ENCODE results near the gene FOXO1. TPM values are rescaled to one million over a fixed set of nuclear protein-coding genes. Genes with fewer than 3 reads are reported as not detected.
A peak's percentile ranks its signal among the peaks of the same experiment; 100 is the strongest.

Gene FOXO1
- total and polyA plus RNA-seq, 2 donors (not counting 1 experiment from before 2014, with no cell fraction given): 1.9 to 2.5 TPM

DNA sequence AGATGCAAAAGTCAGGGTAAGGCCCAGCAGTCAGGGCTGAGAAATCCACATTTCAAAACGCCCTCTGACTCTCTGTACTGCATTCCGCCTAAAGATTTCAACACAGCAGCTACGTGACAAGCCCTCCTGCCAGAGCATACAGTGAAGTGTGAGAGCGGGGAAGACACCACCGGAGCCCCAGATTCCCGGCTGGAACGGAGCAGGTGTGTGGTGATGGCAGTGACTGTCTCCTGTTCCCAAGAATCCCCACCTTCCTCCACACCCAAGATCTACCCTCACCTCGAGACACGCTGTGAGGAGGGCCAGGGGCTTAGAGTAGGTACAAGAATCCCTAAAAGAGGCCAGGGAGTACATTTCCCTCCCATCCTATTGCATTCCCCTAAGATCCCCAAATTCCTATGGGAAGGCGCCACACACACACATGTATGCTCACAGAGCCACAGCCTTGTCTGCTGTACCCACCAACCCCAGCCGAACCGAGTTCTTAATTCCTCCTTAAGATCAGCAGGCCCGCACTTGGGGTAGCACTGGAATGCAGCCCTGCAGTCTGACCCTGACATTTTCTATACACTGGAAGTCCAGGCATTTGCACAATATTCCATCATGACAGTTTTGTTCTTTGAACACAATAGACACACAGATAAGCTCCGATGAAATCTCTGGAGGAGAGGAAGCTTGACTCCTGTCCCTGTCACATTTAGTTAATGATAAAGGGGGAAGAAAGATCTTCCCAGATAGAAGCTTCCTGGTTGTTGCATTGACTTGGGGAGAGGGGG lies 102.9 kb downstream of the FOXO1 start:
- no peaks in the 10 kb centered on the region for H3K27me3 ChIP-seq (ENCODE audit: control insufficient read depth, insufficient read depth, low read length)
- no peaks in the 10 kb centered on the region for H3K4me1 ChIP-seq (ENCODE audit: control insufficient read depth, extremely low read depth, insufficient read depth, low read length)
- no peaks in the 10 kb centered on the region for H3K79me2 ChIP-seq (ENCODE audit: control insufficient read depth, insufficient read depth, low read length)
- no peaks in the 10 kb centered on the region for H4K20me1 ChIP-seq (ENCODE audit: control insufficient read depth, extremely low read depth, insufficient read depth, low read length)
- H3K36me3 ChIP-seq (ENCODE audit: control insufficient read depth, insufficient read depth, low read length): no peaks in the 10 kb centered on the region
- no peak overlapping the region for H3K9ac ChIP-seq (ENCODE audit: insufficient read depth, low read length)
- H2AFZ ChIP-seq (ENCODE audit: low read length): no peak overlapping the region
- no peaks in the 10 kb centered on the region for H3K9me3 ChIP-seq (ENCODE audit: control insufficient read depth, insufficient read depth, low read depth, low read length)
- DNase-seq (ENCODE audit: low read depth in 2 of 2): peak in 1 of 2 donors; percentile 58
- no peak overlapping the region for H3K4me3 ChIP-seq (replicated peaks in 1 of 4; ENCODE audit: control extremely low read depth in 1 of 4, insufficient read depth in 1 of 4, low read depth in 3 of 4, low read length in 4 of 4)
- TF ChIP-seq EZH2 (IDR thresholded peaks at IDR 0.05; ENCODE audit: low read length, missing control alignments) (no peak), CTCF (conservative IDR thresholded peaks at IDR 0.05 in 1 of 2, IDR thresholded peaks at IDR 0.05 in 1 of 2; ENCODE audit: low read depth in 1 of 2, low read length in 2 of 2) (no peak)
- H3K4me2 ChIP-seq (ENCODE audit: extremely low read depth, insufficient read depth, low read length): no peak overlapping the region
- no peak overlapping the region for H3K27ac ChIP-seq (ENCODE audit: insufficient read depth, low read length)

- H3K9ac ChIP-seq (ENCODE audit: insufficient read depth, low read length): no peak overlapping the region
- no peaks in the 10 kb centered on the region for H3K27me3 ChIP-seq (ENCODE audit: control insufficient read depth, insufficient read depth, low read length)
- H3K4me1 ChIP-seq (ENCODE audit: control insufficient read depth, extremely low read depth, insufficient read depth, low read length): no peaks in the 10 kb centered on the region
- no peaks in the 10 kb centered on the region for H4K20me1 ChIP-seq (ENCODE audit: control insufficient read depth, extremely low read depth, insufficient read depth, low read length)
- H3K27ac ChIP-seq (ENCODE audit: insufficient read depth, low read length): no peak overlapping the region
- no peak overlapping the region for H3K4me3 ChIP-seq (replicated peaks in 1 of 4; ENCODE audit: control extremely low read depth in 1 of 4, insufficient read depth in 1 of 4, low read depth in 3 of 4, low read length in 4 of 4)
- DNase-seq (ENCODE audit: low read depth in 2 of 2): peak in 1 of 2 donors; percentile 43
- H3K79me2 ChIP-seq (ENCODE audit: control insufficient read depth, insufficient read depth, low read length): no peaks in the 10 kb centered on the region
- H3K4me2 ChIP-seq (ENCODE audit: extremely low read depth, insufficient read depth, low read length): no peak overlapping the region
- no peaks in the 10 kb centered on the region for H3K9me3 ChIP-seq (ENCODE audit: control insufficient read depth, insufficient read depth, low read depth, low read length)
- no peaks in the 10 kb centered on the region for H3K36me3 ChIP-seq (ENCODE audit: control insufficient read depth, insufficient read depth, low read length)
- no peak overlapping the region for H2AFZ ChIP-seq (ENCODE audit: low read length)
- TF ChIP-seq EZH2 (IDR thresholded peaks at IDR 0.05; ENCODE audit: low read length, missing control alignments) (no peak), CTCF (conservative IDR thresholded peaks at IDR 0.05 in 1 of 2, IDR thresholded peaks at IDR 0.05 in 1 of 2; ENCODE audit: low read depth in 1 of 2, low read length in 2 of 2) (no peak)
Measured at GRCh38 chr13:40562975-40563349, 103.5 kb downstream of the FOXO1 start.

DNA sequence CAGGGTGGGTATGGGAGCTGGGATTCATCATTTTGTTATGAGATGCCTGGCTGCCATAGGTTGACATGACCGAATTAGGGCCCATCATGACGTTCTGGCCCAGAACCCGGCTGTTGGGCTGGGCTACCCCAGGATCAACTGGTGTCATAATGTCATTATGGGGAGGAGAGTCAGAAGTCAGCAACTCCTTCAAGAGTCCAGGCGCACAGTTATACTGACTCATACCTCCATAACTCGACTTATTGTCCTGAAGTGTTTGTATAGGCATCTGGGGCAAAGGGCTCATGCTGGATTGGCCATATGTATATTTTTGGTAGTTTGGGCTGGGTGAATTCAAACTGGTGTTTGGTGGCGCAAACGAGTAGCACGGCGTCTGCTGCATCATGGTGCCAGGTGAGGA lies 106.5 kb downstream of the FOXO1 start:
- TF ChIP-seq CTCF (conservative IDR thresholded peaks at IDR 0.05 in 1 of 2, IDR thresholded peaks at IDR 0.05 in 1 of 2; ENCODE audit: low read depth in 1 of 2, low read length in 2 of 2) (no peak), EZH2 (IDR thresholded peaks at IDR 0.05; ENCODE audit: low read length, missing control alignments) (no peak)
- Histone ChIP-seq H3K4me3 (replicated peaks in 1 of 4; ENCODE audit: control extremely low read depth in 1 of 4, insufficient read depth in 1 of 4, low read depth in 3 of 4, low read length in 4 of 4) (no peak overlapping the region), H3K9ac (ENCODE audit: insufficient read depth, low read length) (no peak overlapping the region), H3K27ac (ENCODE audit: insufficient read depth, low read length) (no peak overlapping the region), H4K20me1 (ENCODE audit: control insufficient read depth, extremely low read depth, insufficient read depth, low read length) (no peaks in the 10 kb centered on the region), H2AFZ (ENCODE audit: low read length) (no peak overlapping the region), H3K4me2 (ENCODE audit: extremely low read depth, insufficient read depth, low read length) (no peak overlapping the region), H3K79me2 (ENCODE audit: control insufficient read depth, insufficient read depth, low read length) (no peaks in the 10 kb centered on the region), H3K27me3 (ENCODE audit: control insufficient read depth, insufficient read depth, low read length) (no peaks in the 10 kb centered on the region), H3K36me3 (ENCODE audit: control insufficient read depth, insufficient read depth, low read length) (no peaks in the 10 kb centered on the region), H3K4me1 (ENCODE audit: control insufficient read depth, extremely low read depth, insufficient read depth, low read length) (no peaks in the 10 kb centered on the region), H3K9me3 (ENCODE audit: control insufficient read depth, insufficient read depth, low read depth, low read length) (no peaks in the 10 kb centered on the region)
- no peak for DNase-seq (ENCODE audit: low read depth in 2 of 2)
